Gastrocnemius medialis (tissue), 4 donors: ENCODE results near the gene SPEN. TPM values are rescaled to one million over a fixed set of nuclear protein-coding genes. Genes with fewer than 3 reads are reported as not detected.

Experiments
- ATAC-seq, 2 donors: fragments of 150-250 bp; one replicate each; pipeline ENCODE4 v1.9.1; 2016
- DNase-seq, 2 donors: peaks; one replicate each; pipeline ENCODE4 v3.0.0-alpha.2; 2019
- H3K27ac ChIP-seq, 4 donors: fragments of 200-600 bp; sonication (generic); 1 replicate in 1 of 4; 2 replicates in 3 of 4; pipeline ENCODE4 v1.5.1; 2016 to 2018; ENCODE audit warnings: mild to moderate bottlenecking in 2 of 4, moderate library complexity in 1 of 4
- H3K27me3 ChIP-seq, 3 donors: fragments of 200-600 bp; sonication (generic) in 2 of 3; 1 replicate in 1 of 3; 2 replicates in 2 of 3; pipeline versions ENCODE4 v1.5.1 to v1.6.0; 2016 to 2019; ENCODE audit warnings: mild to moderate bottlenecking in 1 of 3, moderate library complexity in 1 of 3
- H3K36me3 ChIP-seq, 2 donors: fragments of 200-600 bp; sonication (generic) in 1 of 2; one replicate each; pipeline ENCODE4 v1.5.1; 2017 to 2018
- H3K4me1 ChIP-seq, 2 donors: fragments of 200-600 bp; sonication (generic) in 1 of 2; one replicate each; pipeline ENCODE4 v1.5.1; 2016 to 2017; ENCODE audit warnings: mild to moderate bottlenecking in 2 of 2
- H3K4me3 ChIP-seq, 4 donors: fragments of 200-600 bp; sonication (generic) in 3 of 4; 1 replicate in 1 of 4; 2 replicates in 3 of 4; pipeline ENCODE4 v1.5.1; 2016 to 2019; ENCODE audit warnings: mild to moderate bottlenecking in 2 of 4
- H3K9me3 ChIP-seq, 3 donors: fragments of 200-600 bp; sonication (generic) in 2 of 3; 1 replicate in 1 of 3; 2 replicates in 2 of 3; pipeline ENCODE4 v1.5.1; 2016 to 2019
- POLR2A ChIP-seq, 2 donors: fragments of 450-650 bp; IDR thresholded peaks; one replicate each; pipeline ENCODE4 v1.6.1; 2017; ENCODE audit warnings: antibody characterized with exemption in 2 of 2, mild to moderate bottlenecking in 2 of 2, moderate library complexity in 2 of 2
- in situ Hi-C, 4 donors: fragments of 200-750 bp; cut with MboI; loops; one replicate each; pipeline versions ENCODE4 v1.15.0 to v1.8.0; 2017; ENCODE audit warnings: low sequenced_read_pairs in 4 of 4
- intact Hi-C: fragments of 100-400 bp; cut with DNase I; formaldehyde crosslinking; loops from one replicate; pipeline ENCODE4 v1.15.1; 2023; ENCODE audit warnings: low total_unique reads
- total RNA-seq, 4 donors: library from RNA; depleted of rRNA; stranded (reverse); fragments of >200 nt; gene quantifications; one replicate each; pipeline versions ENCODE4 v1.1.0 to v1.2.3, GENCODE V29; 2016
- TF ChIP-seq, protein P1 (sequence below), 5 experiments: fragments of 450-650 bp in 3 of 5; fragments of 200-600 bp in 2 of 5; sonication (generic) in 2 of 5; IDR thresholded peaks in 4 of 5; conservative IDR thresholded peaks in 1 of 5; 1 replicate in 4 of 5; 2 replicates in 1 of 5; pipeline ENCODE4 v1.5.1; 2016 to 2019; ENCODE audit warnings: antibody characterized with exemption in 5 of 5, mild to moderate bottlenecking in 3 of 5, moderate library complexity in 3 of 5

Gene SPEN
- total RNA-seq, 4 donors from 2014 or later, result 21.7 to 55.5 (median 38.0) TPM

- TF ChIP-seq POLR2A (IDR thresholded peaks at IDR 0.05), result no peak
- TF ChIP-seq, protein P1, sequence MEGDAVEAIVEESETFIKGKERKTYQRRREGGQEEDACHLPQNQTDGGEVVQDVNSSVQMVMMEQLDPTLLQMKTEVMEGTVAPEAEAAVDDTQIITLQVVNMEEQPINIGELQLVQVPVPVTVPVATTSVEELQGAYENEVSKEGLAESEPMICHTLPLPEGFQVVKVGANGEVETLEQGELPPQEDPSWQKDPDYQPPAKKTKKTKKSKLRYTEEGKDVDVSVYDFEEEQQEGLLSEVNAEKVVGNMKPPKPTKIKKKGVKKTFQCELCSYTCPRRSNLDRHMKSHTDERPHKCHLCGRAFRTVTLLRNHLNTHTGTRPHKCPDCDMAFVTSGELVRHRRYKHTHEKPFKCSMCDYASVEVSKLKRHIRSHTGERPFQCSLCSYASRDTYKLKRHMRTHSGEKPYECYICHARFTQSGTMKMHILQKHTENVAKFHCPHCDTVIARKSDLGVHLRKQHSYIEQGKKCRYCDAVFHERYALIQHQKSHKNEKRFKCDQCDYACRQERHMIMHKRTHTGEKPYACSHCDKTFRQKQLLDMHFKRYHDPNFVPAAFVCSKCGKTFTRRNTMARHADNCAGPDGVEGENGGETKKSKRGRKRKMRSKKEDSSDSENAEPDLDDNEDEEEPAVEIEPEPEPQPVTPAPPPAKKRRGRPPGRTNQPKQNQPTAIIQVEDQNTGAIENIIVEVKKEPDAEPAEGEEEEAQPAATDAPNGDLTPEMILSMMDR (IDR thresholded peaks at IDR 0.05 in 4 of 5, conservative IDR thresholded peaks at IDR 0.05 in 1 of 5), result no peak
- Histone ChIP-seq H3K4me3 (no peak overlapping the region), H3K36me3 (no peaks in the 10 kb centered on the region), H3K4me1 (peaks cover 31 to 35% of the 10 kb centered on the region in 2 donors), H3K27ac (peak overlapping the region; percentile 19 to 58 (median 42)), H3K9me3 (no peaks in the 10 kb centered on the region), H3K27me3 (no peaks in the 10 kb centered on the region)
- intact Hi-C loops, result no loop called here
- no peak for ATAC-seq
- in situ Hi-C loops, result no loop called here
- no peak for DNase-seq
Observed at GRCh38 chr1:15866721-15867201, 19.3 kb downstream of the SPEN start.

DNA sequence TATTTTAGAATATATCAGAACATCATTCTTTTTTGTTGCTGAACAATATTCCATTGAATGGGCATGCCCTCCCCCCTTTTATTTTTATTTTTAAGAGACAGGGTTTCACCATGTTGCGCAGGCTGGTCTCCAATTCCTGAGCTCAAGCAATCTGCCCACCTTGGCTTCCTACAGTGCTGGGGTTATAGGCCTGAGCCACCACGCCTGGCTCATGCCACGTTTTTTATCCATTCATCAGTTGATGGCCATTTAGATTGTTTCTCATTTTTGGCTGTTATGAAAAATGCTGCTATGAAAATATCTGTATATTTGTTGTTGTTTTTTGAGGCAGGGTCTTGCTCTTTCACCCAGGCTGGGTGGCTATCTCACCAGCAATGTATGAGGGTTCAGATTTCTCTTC, 19.8 kb downstream of the SPEN start:
- Histone ChIP-seq H3K4me1 (peaks cover 28 to 35% of the 10 kb centered on the region in 2 donors), H3K4me3 (no peak overlapping the region), H3K27me3 (no peaks in the 10 kb centered on the region), H3K9me3 (no peaks in the 10 kb centered on the region), H3K36me3 (no peaks in the 10 kb centered on the region), H3K27ac (peak overlapping the region; percentile 19 to 58 (median 42))
- ATAC-seq (no peak), DNase-seq (no peak)
- TF ChIP-seq POLR2A (IDR thresholded peaks at IDR 0.05), result no peak
- TF ChIP-seq, protein P1 (IDR thresholded peaks at IDR 0.05 in 4 of 5, conservative IDR thresholded peaks at IDR 0.05 in 1 of 5), result no peak
- intact Hi-C loops (no loop called here), in situ Hi-C loops (no loop called here)

DNA sequence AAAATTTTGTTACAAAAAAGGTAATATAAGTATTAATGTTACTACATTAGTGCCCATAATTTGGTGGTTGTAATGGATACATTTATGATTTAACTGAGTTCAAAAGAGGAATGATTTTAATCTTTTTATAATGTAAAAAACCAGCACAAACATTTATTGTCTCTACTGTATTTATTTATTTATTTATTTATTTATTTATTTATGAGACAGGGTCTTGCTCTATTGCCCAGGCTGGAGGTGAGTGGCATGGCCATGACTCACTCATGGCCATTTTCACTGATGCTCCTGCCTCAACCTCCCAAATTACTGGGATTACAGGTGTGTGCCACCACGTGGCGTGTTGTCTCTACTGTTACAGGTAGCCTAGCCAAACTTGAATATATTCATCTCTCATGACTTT, 21.9 kb downstream of the SPEN start:
- ATAC-seq (no peak), DNase-seq (no peak)
- Histone ChIP-seq H3K9me3 (no peaks in the 10 kb centered on the region), H3K36me3 (no peaks in the 10 kb centered on the region), H3K27ac (no peak overlapping the region), H3K27me3 (no peaks in the 10 kb centered on the region), H3K4me1 (peaks cover 29 to 32% of the 10 kb centered on the region in 2 donors), H3K4me3 (no peak overlapping the region)
- no peak for TF ChIP-seq POLR2A (IDR thresholded peaks at IDR 0.05)
- TF ChIP-seq, protein P1 (IDR thresholded peaks at IDR 0.05 in 4 of 5, conservative IDR thresholded peaks at IDR 0.05 in 1 of 5), result no peak
- intact Hi-C loops, result no loop called here
- in situ Hi-C loops, result no loop called here

- Histone ChIP-seq H3K27me3 (no peaks in the 10 kb centered on the region), H3K4me3 (no peak overlapping the region), H3K4me1 (peaks cover 33 to 42% of the 10 kb centered on the region in 2 donors), H3K9me3 (no peaks in the 10 kb centered on the region), H3K36me3 (no peaks in the 10 kb centered on the region), H3K27ac (no peak overlapping the region)
- intact Hi-C loops (no loop called here), in situ Hi-C loops (no loop called here)
- DNase-seq (no peak), ATAC-seq (no peak)
- TF ChIP-seq, protein P1 (IDR thresholded peaks at IDR 0.05 in 4 of 5, conservative IDR thresholded peaks at IDR 0.05 in 1 of 5), result no peak
- TF ChIP-seq POLR2A (IDR thresholded peaks at IDR 0.05), result no peak
Observed at GRCh38 chr1:15870421-15870820, 22.9 kb downstream of the SPEN start.

- intact Hi-C loops, result no loop called here
- DNase-seq (no peak), ATAC-seq (no peak)
- Histone ChIP-seq H3K36me3 (peaks cover 0 to 8% of the 10 kb centered on the region in 2 donors), H3K27ac (no peak overlapping the region), H3K27me3 (no peaks in the 10 kb centered on the region), H3K4me3 (no peak overlapping the region), H3K4me1 (peaks cover 36 to 37% of the 10 kb centered on the region in 2 donors), H3K9me3 (no peaks in the 10 kb centered on the region)
- TF ChIP-seq, protein P1 (IDR thresholded peaks at IDR 0.05 in 4 of 5, conservative IDR thresholded peaks at IDR 0.05 in 1 of 5), result no peak
- TF ChIP-seq POLR2A (IDR thresholded peaks at IDR 0.05), result no peak
- in situ Hi-C loops, result no loop called here
Observed at GRCh38 chr1:15874471-15874870, 27.0 kb downstream of the SPEN start.
